HEK293 (cell line): Measurements from ENCODE around the gene PRDM15.

Experiments
- CTCF ChIA-PET: fragments of 350-600 bp; formaldehyde crosslinking; extraction: SDS; loops from one replicate; lab custom pipeline; 2021; ENCODE audit warnings: antibody characterized with exemption; lab: Yijun Ruan, JAX
- POLR2A ChIA-PET: fragments of 300-600 bp; formaldehyde crosslinking; extraction: SDS; loops from one replicate; lab custom pipeline; 2020; ENCODE audit warnings: antibody characterized with exemption, inconsistent platforms; lab: Yijun Ruan, JAX
- H3K27ac ChIP-seq: fragments of 200-500 bp; sonication (Bioruptor generic); 2 replicates; pipeline ENCODE4 v1.5.1; 2014; ENCODE audit warnings: low read depth, low read length, control low read depth, inconsistent platforms; ENCODE audit errors: extremely low read depth
- H3K36me3 ChIP-seq, 2 experiments: fragments of 200-500 bp in 1 of 2; sonication (Bioruptor generic) in 1 of 2; 1 replicate in 1 of 2; 2 replicates in 1 of 2; pipeline ENCODE4 v1.5.1; 2014 to 2017; ENCODE audit warnings: inconsistent platforms in 2 of 2, low read length in 2 of 2; ENCODE audit not compliant: control insufficient read depth in 2 of 2, insufficient read depth in 1 of 2
- H3K4me1 ChIP-seq: fragments of 200-500 bp; sonication (Bioruptor generic); 2 replicates; pipeline ENCODE4 v1.5.1; 2014; ENCODE audit warnings: mild to moderate bottlenecking, low read length, inconsistent platforms; ENCODE audit not compliant: control insufficient read depth, insufficient read depth
- H3K4me3 ChIP-seq: 2 replicates; pipeline ENCODE4 v1.5.1; 2011; ENCODE audit warnings: low read depth, mild to moderate bottlenecking, control low read depth, low read length, moderate library complexity
- H3K9me3 ChIP-seq: fragments of 200-500 bp; sonication (Bioruptor generic); 2 replicates; pipeline ENCODE4 v1.5.1; 2014; ENCODE audit warnings: low read depth, low read length, inconsistent platforms; ENCODE audit not compliant: control insufficient read depth, insufficient read depth
- EGR2 ChIP-seq: fragments of 450-650 bp; formaldehyde crosslinking; IDR thresholded peaks from 2 replicates; pipeline ENCODE4 v1.5.1; 2016; ENCODE audit warnings: low read depth, missing biosample characterization, missing genetic modification characterization
- GFI1B ChIP-seq: fragments of 450-650 bp; formaldehyde crosslinking; IDR thresholded peaks from 2 replicates; pipeline ENCODE4 v1.5.1; 2016; ENCODE audit warnings: missing biosample characterization, missing genetic modification characterization
- REPIN1 ChIP-seq: fragments of 450-650 bp; formaldehyde crosslinking; IDR thresholded peaks from 2 replicates; pipeline ENCODE4 v1.5.1; 2017; ENCODE audit warnings: missing biosample characterization, missing genetic modification characterization, low read depth
- WT1 ChIP-seq: fragments of 450-650 bp; formaldehyde crosslinking; IDR thresholded peaks from 2 replicates; pipeline ENCODE4 v1.5.1; 2016; ENCODE audit warnings: missing biosample characterization, missing genetic modification characterization
- ZBTB20 ChIP-seq: fragments of 450-650 bp; formaldehyde crosslinking; IDR thresholded peaks from 2 replicates; pipeline ENCODE4 v1.5.1; 2016; ENCODE audit warnings: missing biosample characterization, missing genetic modification characterization
- ZBTB8A ChIP-seq: fragments of 450-650 bp; formaldehyde crosslinking; IDR thresholded peaks from 2 replicates; pipeline ENCODE4 v1.5.1; 2016; ENCODE audit warnings: missing biosample characterization, missing genetic modification characterization
- ZFHX2 ChIP-seq: fragments of 450-650 bp; formaldehyde crosslinking; conservative IDR thresholded peaks from 2 replicates; pipeline ENCODE4 v1.5.1; 2016; ENCODE audit warnings: missing biosample characterization, missing genetic modification characterization
- ZFP37 ChIP-seq: fragments of 450-650 bp; formaldehyde crosslinking; IDR thresholded peaks from 2 replicates; pipeline ENCODE4 v1.5.1; 2016; ENCODE audit warnings: missing biosample characterization, missing genetic modification characterization
- ZNF132 ChIP-seq: fragments of 450-650 bp; formaldehyde crosslinking; IDR thresholded peaks from 2 replicates; pipeline ENCODE4 v1.5.1; 2017; ENCODE audit warnings: missing biosample characterization, missing genetic modification characterization, borderline replicate concordance
- ZNF335 ChIP-seq: fragments of 450-650 bp; formaldehyde crosslinking; conservative IDR thresholded peaks from 2 replicates; pipeline ENCODE4 v1.5.1; 2016; ENCODE audit warnings: missing biosample characterization, missing genetic modification characterization
- ZNF391 ChIP-seq: fragments of 450-650 bp; formaldehyde crosslinking; IDR thresholded peaks from 2 replicates; pipeline ENCODE4 v1.5.1; 2016; ENCODE audit warnings: low read depth, missing biosample characterization, missing genetic modification characterization, borderline replicate concordance
- ZNF521 ChIP-seq: fragments of 450-650 bp; formaldehyde crosslinking; IDR thresholded peaks from 2 replicates; pipeline ENCODE4 v1.5.1; 2017; ENCODE audit warnings: missing biosample characterization, mild to moderate bottlenecking, missing genetic modification characterization
- ZNF530 ChIP-seq: fragments of 450-650 bp; formaldehyde crosslinking; IDR thresholded peaks from 2 replicates; pipeline ENCODE4 v1.5.1; 2016; ENCODE audit warnings: low read depth, missing biosample characterization, missing genetic modification characterization
- ZNF561 ChIP-seq: fragments of 450-650 bp; IDR thresholded peaks from 2 replicates; pipeline ENCODE4 v1.5.1; 2018; ENCODE audit warnings: missing biosample characterization, missing genetic modification characterization, borderline replicate concordance
- ZNF707 ChIP-seq: fragments of 450-650 bp; formaldehyde crosslinking; IDR thresholded peaks from 2 replicates; pipeline ENCODE4 v1.5.1; 2016; ENCODE audit warnings: missing biosample characterization, missing genetic modification characterization
- ZNF747 ChIP-seq: fragments of 450-650 bp; formaldehyde crosslinking; IDR thresholded peaks from 2 replicates; pipeline ENCODE4 v1.5.1; 2016; ENCODE audit warnings: missing biosample characterization, missing genetic modification characterization
- ZXDB ChIP-seq: fragments of 450-650 bp; formaldehyde crosslinking; IDR thresholded peaks from 2 replicates; pipeline ENCODE4 v1.5.1; 2016; ENCODE audit warnings: missing biosample characterization, missing genetic modification characterization
- TF ChIP-seq, protein P1 (sequence below): fragments of 450-650 bp; formaldehyde crosslinking; IDR thresholded peaks from 2 replicates; pipeline ENCODE4 v1.5.1; 2017; ENCODE audit warnings: missing biosample characterization, missing genetic modification characterization
- TF ChIP-seq, protein P2 (sequence below): fragments of 450-650 bp; formaldehyde crosslinking; IDR thresholded peaks from 2 replicates; pipeline ENCODE4 v1.5.1; 2016; ENCODE audit warnings: missing biosample characterization, missing genetic modification characterization

Gene PRDM15

DNA sequence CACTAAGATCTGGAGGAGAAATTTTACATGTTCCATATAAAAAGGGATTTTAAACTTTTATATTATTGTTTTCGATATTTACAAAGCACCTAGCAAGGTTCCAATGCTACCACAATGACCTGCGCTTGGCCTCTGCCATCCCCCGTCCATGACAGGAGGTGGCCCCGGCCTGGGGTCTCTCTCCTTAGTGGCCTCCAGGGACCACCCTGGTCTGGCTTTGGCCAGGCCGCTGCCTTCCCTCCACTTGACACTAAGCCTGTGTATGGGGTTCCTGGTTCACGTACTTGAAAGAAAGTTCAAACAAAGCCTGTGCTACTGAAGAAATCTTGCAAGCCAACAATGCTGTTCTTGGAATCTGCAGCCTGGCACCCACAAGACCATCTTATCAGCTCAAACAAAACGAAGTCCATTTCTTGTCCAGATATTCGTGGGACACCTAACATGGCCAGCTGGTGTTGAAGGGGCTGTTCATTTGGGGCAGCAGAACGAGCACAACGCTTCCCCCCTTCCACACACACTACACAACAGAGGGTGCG lies 12.8 kb downstream of the PRDM15 start (continued):
- TF ChIP-seq, protein P1, sequence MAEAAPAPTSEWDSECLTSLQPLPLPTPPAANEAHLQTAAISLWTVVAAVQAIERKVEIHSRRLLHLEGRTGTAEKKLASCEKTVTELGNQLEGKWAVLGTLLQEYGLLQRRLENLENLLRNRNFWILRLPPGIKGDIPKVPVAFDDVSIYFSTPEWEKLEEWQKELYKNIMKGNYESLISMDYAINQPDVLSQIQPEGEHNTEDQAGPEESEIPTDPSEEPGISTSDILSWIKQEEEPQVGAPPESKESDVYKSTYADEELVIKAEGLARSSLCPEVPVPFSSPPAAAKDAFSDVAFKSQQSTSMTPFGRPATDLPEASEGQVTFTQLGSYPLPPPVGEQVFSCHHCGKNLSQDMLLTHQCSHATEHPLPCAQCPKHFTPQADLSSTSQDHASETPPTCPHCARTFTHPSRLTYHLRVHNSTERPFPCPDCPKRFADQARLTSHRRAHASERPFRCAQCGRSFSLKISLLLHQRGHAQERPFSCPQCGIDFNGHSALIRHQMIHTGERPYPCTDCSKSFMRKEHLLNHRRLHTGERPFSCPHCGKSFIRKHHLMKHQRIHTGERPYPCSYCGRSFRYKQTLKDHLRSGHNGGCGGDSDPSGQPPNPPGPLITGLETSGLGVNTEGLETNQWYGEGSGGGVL (tag by site-specific recombination) = no peak
- no peak for TF ChIP-seq GFI1B (tag by site-specific recombination)
- TF ChIP-seq ZBTB8A (tag by site-specific recombination) = no peak
- no peak for TF ChIP-seq ZNF707 (tag by site-specific recombination)
- TF ChIP-seq ZNF561 (tag by site-specific recombination) = no peak
- TF ChIP-seq ZNF747 (tag by site-specific recombination) = no peak
- no peak for TF ChIP-seq ZNF132 (tag by site-specific recombination)
- TF ChIP-seq ZNF391 (tag by site-specific recombination) = no peak
- no peak for TF ChIP-seq ZBTB20 (tag by site-specific recombination)

DNA sequence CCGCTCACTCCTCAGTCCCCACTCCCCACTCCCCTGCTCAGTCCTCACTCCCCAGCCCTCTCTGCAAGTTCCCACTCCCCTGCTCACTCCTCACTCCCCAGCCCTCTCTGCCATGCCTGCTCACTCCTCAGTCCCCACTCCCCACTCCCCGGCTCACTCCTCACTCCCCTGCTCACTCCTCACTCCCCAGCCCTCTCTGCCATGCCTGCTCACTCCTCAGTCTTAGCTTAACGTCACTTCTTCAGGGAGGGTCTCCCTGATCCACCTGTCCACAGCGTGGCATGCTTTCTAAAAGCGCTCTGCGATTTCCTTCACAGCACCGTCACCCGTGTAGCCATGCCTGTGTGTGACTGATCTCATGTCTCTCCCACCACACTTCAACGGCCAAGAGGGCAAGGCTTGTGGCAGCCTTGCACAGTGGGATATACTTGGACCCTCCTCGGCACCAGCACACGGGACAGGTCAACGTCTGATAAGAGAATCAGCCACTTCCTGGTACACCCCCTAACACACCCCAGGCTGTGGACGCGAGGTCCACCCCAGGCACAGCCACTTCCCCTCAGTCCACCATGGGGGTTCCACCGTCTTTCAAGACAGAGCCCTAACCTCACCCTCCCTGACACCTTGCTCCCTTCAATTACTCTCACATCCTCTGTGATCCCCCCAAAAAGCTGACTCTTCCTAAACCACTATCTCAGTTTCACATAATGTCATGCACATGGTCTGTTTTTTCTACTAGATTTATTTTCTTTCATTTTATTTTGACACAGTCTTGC lies 14.0 kb downstream of the PRDM15 start:
- H3K4me3 ChIP-seq = no peak overlapping the region
- no peaks in the 10 kb centered on the region for H3K36me3 ChIP-seq
- ChIA-PET POLR2A (interaction anchor here (0.6 kb wide), 1 partner anchor 14 kb away, joined by 3 read pairs; the partner anchor contains the start of gene PRDM15), CTCF (interaction anchor here (0.6 to 1.2 kb wide), 3 partner anchors 48 to 253 kb away, joined by 3 to 4 read pairs (median 3); no protein-coding TSS in a partner anchor)
- no peaks in the 10 kb centered on the region for H3K9me3 ChIP-seq
- peaks cover 4% of the 10 kb centered on the region for H3K4me1 ChIP-seq
- no peak overlapping the region for H3K27ac ChIP-seq
- peak; percentile 86 for TF ChIP-seq WT1 (tag by site-specific recombination)
- no peak for TF ChIP-seq REPIN1 (tag by site-specific recombination)
- no peak for TF ChIP-seq ZNF335

DNA sequence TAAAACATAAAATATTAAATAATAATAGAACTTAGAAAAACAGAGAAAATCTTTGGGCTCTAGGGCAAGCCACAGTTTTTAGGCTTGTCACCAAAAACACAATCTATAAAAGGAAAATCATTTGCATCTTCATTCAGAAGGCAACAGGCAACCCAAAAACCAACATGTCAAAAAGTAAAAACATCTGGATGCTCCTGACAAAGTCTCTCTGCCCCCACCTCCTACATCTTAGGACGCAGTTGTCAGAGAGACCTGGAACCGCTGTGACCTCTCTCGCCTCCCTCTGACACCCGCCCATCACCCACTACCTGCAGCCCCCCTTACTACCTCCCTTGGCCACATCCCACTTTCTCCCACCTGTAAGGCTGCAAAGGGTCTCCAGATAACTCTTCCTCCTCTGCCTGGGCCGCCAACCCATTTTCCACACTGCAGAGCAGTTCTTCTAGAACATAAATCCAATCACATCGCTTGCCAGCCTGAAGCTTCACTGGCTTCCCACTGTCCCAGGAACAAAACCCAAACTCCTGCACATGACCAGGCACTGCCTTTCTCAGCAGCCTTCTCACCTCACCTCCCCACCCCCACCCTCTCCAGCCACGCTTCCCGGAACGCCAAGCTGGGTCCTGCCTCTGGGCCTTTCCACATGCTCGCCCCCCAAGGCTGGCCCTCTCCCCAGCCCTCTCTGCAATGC lies 14.7 kb downstream of the PRDM15 start:
- H3K36me3 ChIP-seq = peaks cover 0 to 2% of the 10 kb centered on the region in 2 experiments; a peak in 1 of 3 replicates
- H3K27ac ChIP-seq = no peak overlapping the region
- no peak overlapping the region for H3K4me3 ChIP-seq
- TF ChIP-seq ZXDB (tag by site-specific recombination) = no peak
- peak; percentile 85 for TF ChIP-seq EGR2
- TF ChIP-seq, protein P2, sequence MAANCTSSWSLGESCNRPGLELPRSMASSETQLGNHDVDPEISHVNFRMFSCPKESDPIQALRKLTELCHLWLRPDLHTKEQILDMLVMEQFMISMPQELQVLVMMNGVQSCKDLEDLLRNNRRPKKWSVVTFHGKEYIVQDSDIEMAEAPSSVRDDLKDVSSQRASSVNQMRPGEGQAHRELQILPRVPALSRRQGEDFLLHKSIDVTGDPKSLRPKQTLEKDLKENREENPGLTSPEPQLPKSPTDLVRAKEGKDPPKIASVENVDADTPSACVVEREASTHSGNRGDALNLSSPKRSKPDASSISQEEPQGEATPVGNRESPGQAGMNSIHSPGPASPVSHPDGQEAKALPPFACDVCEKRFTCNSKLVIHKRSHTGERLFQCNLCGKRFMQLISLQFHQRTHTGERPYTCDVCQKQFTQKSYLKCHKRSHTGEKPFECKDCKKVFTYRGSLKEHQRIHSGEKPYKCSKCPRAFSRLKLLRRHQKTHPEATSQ (tag by site-specific recombination) = no peak
- TF ChIP-seq ZFHX2 (tag by site-specific recombination) = 0 out of 2 replicates have a peak, but pooled peaks have one; percentile 43
- TF ChIP-seq ZNF521 (tag by site-specific recombination) = no peak
- no peak for TF ChIP-seq ZFP37 (tag by site-specific recombination)
- no peak for TF ChIP-seq ZNF530 (tag by site-specific recombination)
- H3K4me1 ChIP-seq = peaks cover 4% of the 10 kb centered on the region
- no peaks in the 10 kb centered on the region for H3K9me3 ChIP-seq
- CTCF ChIA-PET = no interaction called here
- POLR2A ChIA-PET = interaction anchor here (0.6 kb wide), 1 partner anchor 14 kb away, joined by 3 read pairs; the partner anchor contains the start of gene PRDM15
